GM12865 (cell line): ENCODE data around the gene PITPNB.

Source experiments
- DNase-seq: peaks from one replicate; pipeline ENCODE4 v3.0.0; 2010; ENCODE audit warnings: low read depth
- H3K4me3 ChIP-seq: 2 replicates; pipeline ENCODE4 v1.5.1; 2011; ENCODE audit warnings: mild to moderate bottlenecking, low read depth, low read length, control low read depth
- TF ChIP-seq, protein P1 (sequence below): IDR thresholded peaks from 2 replicates; pipeline ENCODE4 v1.5.1; 2011; ENCODE audit warnings: low read length, control low read depth, low read depth, inconsistent platforms; ENCODE audit not compliant: insufficient read depth; ENCODE audit errors: missing control alignments

The PITPNB gene

DNA sequence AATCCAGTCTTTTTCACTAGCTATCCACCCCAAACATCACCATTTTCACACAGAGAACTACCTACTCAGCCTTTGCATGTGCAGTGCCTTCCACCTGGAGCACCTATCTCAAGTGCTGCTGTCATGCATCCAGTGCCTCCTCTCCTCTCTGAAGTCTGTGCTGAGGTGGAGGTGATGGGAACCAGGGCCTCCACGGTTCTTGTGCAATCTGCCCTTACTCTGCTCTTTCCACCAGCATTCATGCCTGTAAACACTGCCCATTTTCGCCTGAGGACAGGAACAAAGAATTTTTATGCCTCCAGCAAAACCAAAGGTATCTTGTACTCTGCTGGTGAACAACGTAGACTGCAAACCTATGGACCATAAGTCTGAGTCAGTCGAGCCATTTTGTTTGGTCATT, 27.0 kb downstream of the PITPNB start:
- DNase-seq: no peak
- no peak overlapping the region for H3K4me3 ChIP-seq
- TF ChIP-seq, protein P1, sequence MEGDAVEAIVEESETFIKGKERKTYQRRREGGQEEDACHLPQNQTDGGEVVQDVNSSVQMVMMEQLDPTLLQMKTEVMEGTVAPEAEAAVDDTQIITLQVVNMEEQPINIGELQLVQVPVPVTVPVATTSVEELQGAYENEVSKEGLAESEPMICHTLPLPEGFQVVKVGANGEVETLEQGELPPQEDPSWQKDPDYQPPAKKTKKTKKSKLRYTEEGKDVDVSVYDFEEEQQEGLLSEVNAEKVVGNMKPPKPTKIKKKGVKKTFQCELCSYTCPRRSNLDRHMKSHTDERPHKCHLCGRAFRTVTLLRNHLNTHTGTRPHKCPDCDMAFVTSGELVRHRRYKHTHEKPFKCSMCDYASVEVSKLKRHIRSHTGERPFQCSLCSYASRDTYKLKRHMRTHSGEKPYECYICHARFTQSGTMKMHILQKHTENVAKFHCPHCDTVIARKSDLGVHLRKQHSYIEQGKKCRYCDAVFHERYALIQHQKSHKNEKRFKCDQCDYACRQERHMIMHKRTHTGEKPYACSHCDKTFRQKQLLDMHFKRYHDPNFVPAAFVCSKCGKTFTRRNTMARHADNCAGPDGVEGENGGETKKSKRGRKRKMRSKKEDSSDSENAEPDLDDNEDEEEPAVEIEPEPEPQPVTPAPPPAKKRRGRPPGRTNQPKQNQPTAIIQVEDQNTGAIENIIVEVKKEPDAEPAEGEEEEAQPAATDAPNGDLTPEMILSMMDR: no peak

DNA sequence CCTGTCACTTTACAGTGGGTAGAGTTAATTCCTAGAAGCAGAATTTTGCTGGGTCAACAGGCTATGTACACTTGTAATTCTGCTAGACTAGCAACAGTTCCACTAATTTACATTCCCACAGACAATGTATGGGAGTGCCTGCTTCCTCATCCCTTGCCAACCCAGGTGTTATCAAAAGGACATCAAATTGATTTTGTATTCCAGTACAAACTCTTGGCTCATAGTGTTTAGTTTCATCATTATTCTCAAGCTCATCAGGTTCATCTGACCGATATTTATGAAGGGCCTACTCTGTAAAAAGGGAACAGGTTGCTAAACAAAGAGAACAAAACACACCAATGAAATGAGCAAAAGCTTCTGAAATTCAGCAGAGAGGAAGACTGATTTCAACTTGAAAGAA, 30.7 kb downstream of the PITPNB start:
- H3K4me3 ChIP-seq: no peak overlapping the region
- no peak for DNase-seq
- TF ChIP-seq, protein P1: no peak

DNA sequence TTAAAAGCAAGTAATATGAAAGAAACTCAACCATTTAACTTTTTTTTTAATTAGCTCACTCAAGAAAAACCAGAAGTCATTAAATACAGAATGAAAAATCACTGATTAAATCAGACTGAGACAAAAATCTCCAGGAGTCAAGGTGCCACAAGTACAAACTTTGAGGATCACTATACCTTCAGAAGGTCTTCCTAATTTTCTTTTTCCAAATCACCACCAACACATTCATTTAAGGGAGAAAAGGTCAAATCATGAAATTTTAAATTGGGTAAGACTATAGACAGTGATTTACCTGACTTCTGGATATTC, 32.3 kb downstream of the PITPNB start:
- no peak for DNase-seq

DNA sequence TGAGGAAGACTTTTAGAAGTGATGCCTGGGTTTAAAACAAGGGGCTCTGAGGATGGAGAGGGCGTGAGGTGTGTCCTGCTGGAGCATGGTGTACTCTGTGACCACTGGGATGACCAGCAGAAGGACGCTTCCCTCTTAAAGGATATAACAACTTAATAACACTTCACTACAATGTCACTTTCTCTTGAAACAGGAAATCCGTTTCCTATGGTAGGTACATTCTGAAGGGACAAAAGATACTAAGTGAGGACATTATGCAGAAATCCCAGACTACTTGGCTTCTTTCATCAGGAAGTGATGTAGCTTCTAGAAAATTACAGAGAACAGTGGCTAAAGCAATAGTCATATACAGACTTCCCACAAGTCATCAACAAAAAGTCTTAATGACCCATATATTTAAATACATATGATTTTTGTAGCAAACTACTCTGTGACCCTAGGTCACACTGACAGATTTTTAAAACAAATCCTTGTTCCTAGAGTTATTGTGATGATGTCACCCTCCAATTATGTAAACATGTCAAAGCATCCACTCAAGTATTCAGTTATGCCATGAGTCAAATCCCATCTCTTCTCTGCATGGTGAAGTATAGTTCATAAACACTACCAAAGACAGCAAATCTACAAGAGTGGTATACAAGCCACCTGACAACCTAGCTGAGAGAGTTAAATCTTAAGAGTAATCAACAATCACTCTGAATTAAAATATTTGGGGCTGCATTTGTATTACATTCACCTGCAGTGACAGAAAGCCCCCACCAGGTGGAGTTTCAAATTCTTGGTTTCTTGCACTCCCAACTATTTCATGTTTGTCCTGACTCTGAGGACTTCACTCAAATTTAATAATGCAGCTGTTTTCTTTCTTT, 32.8 kb downstream of the PITPNB start:
- DNase-seq: peak; percentile 42
- TF ChIP-seq, protein P1: peak; percentile 65
- H3K4me3 ChIP-seq: no peak overlapping the region

More for the DNA sequence above, 32.3 kb downstream of the PITPNB start:
- H3K4me3 ChIP-seq: no peak overlapping the region
- TF ChIP-seq, protein P1: no peak

DNA sequence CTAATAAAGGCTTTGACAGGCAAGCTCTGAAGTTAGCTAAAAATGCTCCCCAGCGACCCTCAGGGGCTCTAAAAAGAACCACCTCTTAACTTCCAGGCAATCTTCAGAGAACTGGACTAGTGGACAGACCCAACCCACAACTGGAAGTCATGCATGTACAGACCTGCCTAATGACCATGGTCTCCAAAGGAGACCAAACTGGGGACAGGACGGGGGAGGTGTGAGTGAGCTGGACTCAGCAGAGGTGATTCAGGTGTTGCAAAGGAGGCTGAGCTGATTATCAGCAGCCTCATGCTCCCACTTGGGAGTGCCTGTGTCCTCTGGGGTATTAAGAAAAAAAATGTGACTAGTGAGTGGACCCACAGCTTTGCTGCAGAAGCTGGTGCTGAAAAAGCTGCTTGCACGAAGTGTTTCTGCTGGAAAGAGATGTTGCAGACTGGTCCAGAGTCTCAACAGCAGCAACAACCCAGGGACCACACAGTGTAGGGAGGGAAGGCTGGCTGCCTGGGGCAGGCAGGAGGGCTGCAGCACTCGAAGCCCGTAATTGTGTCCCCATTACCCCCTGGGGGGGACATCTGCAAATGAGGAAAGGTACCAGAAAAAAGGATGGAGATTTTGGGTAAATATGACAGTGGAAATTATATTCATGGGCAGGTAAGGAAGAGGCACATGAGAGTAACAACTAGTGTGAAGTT, 35.3 kb downstream of the PITPNB start:
- TF ChIP-seq, protein P1: no peak
- no peak for DNase-seq
- H3K4me3 ChIP-seq: no peak overlapping the region

DNA sequence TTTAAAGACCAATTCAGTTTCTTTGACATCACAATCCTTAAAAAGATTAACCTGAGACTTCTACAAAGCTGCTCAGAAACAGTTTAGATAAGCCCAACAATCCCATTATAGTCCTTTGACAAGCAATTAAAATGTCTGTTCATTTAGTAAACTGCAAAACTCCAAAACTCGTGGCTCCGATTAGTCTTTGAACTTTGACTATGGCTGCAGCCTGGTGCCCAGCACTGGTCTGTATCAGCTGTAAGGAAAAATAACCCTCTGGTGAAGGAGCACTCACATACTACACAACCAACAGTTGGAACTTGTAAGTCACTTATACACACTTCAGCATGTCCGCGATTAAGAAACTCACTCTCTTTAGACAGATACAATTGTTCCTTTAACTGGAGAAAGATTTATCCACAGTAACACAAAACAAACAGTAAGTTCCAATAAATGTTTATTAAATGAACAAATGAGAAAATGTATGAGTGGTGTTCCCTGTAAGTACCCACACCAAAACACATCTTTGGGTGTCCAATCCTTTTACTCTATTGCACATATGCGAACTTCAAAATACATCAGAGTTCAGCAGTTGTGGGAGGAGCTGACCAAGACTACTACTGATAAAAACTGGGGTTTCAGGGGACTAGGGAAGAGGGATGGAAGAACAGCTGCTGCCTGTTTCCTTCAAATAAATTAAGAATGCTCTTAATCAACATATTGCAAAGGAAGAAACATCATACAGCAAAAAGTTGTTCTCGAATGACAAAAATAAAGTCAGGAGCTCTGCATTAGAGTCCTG, 36.4 kb downstream of the PITPNB start:
- TF ChIP-seq, protein P1: no peak
- DNase-seq: no peak
- H3K4me3 ChIP-seq: no peak overlapping the region
